Kidney (tissue), 14 donors: Measurements from ENCODE around the gene TES. TPM values are rescaled to one million over a fixed set of nuclear protein-coding genes. Genes with fewer than 3 reads are reported as not detected.

Experiments
- DNase-seq, 5 donors: peaks; one replicate each; pipeline ENCODE4 v3.0.0-alpha.2; 2013 to 2020
- FAIRE-seq: peaks from 2 replicates; lab custom pipeline; 2012; peaks lifted over from hg19 to GRCh38; lab: Jason Lieb, UNC
- H3K27ac ChIP-seq, 2 donors: one replicate each; pipeline ENCODE4 v1.7.0; 2013; ENCODE audit warnings: low read depth in 2 of 2, low read length in 2 of 2, inconsistent platforms in 1 of 2
- H3K27me3 ChIP-seq: one replicate; pipeline ENCODE4 v1.7.1; 2013; ENCODE audit warnings: low read length, inconsistent platforms; ENCODE audit not compliant: control insufficient read depth, insufficient read depth
- H3K36me3 ChIP-seq, 3 donors: one replicate each; pipeline versions ENCODE4 v1.7.0 to v1.7.1; 2013; ENCODE audit warnings: low read length in 3 of 3, control low read depth in 1 of 3, inconsistent platforms in 1 of 3; ENCODE audit not compliant: insufficient read depth in 3 of 3, control insufficient read depth in 2 of 3
- H3K4me1 ChIP-seq, 3 donors: one replicate each; pipeline versions ENCODE4 v1.7.0 to v1.7.1; 2013; ENCODE audit warnings: low read length in 3 of 3, inconsistent platforms in 1 of 3, low read depth in 1 of 3; ENCODE audit not compliant: control insufficient read depth in 2 of 3, insufficient read depth in 2 of 3
- H3K4me3 ChIP-seq, 3 donors: one replicate each; pipeline versions ENCODE4 v1.7.0 to v1.8.1; 2013; ENCODE audit warnings: low read length in 3 of 3, control low read depth in 1 of 3, inconsistent platforms in 1 of 3
- H3K9ac ChIP-seq, 3 donors: one replicate each; pipeline versions ENCODE4 v1.7.0 to v1.7.1; 2013; ENCODE audit warnings: low read length in 3 of 3, control low read depth in 1 of 3, inconsistent platforms in 1 of 3
- H3K9me3 ChIP-seq, 3 donors: one replicate each; pipeline versions ENCODE4 v1.7.0 to v1.7.1; 2013; ENCODE audit warnings: low read length in 3 of 3, control low read depth in 1 of 3, inconsistent platforms in 1 of 3; ENCODE audit not compliant: control insufficient read depth in 2 of 3, insufficient read depth in 1 of 3
- CTCF ChIP-seq: IDR thresholded peaks from 3 replicates; pipeline ENCODE4 v1.5.1; 2012; ENCODE audit warnings: mild to moderate bottlenecking, moderate library complexity, borderline replicate concordance; ENCODE audit not compliant: insufficient read depth; ENCODE audit errors: extremely low read depth
- intact Hi-C: fragments of 100-400 bp; cut with DNase I; formaldehyde crosslinking; loops from one replicate; pipeline ENCODE4 v1.11.1; 2022
- polyA plus RNA-seq: library from polyadenylated mRNA; stranded (reverse); fragments of 350-450 nt; fragmentation: Illumina TruSeq; extraction: RNeasy Lipid Tissue Mini Kit (QIAGEN cat#74804); gene quantifications from one replicate; pipeline ENCODE4 v1.2.3, GENCODE V29; 2014; ENCODE audit warnings: low read depth, low replicate concordance; ENCODE audit not compliant: insufficient read depth
- total RNA-seq: library from RNA; stranded (reverse); fragmentation: NEBNext Ultra II Directional; extraction: Animal tissue kit (Norgen Biotek cat#: 25700); gene quantifications from one replicate; pipeline ENCODE4 v1.2.1, GENCODE V29; 2021
- donor health status: control.
- donor health status: control.
- donor health status: control.
- donor health status: control.
- donor health status: control.
- donor health status: DM: yes; HTN: yes; CAD: no.
- donor health status: Normal renal cell carcinoma (clear cell type).

Gene TES
- total and polyA plus RNA-seq, 2 donors from 2014 or later: 21.5 to 108 TPM

- Histone ChIP-seq H3K9ac (no peak overlapping the region), H3K27me3 (no peaks in the 10 kb centered on the region), H3K9me3 (no peaks in the 10 kb centered on the region), H3K4me1 (no peaks in the 10 kb centered on the region), H3K27ac (no peak overlapping the region), H3K36me3 (no peaks in the 10 kb centered on the region), H3K4me3 (no peak overlapping the region)
- FAIRE-seq: no peak
- no peak for DNase-seq
- intact Hi-C loops: no loop called here
- no peak for TF ChIP-seq CTCF
Measured at GRCh38 chr7:116298055-116298454, 87.7 kb downstream of the TES start.

- no peak for FAIRE-seq
Measured at GRCh38 chr7:116298576-116298975, 88.2 kb downstream of the TES start.

GRCh38 chr7:116305485-116306408 lies 95.4 kb downstream of the TES start:
- DNase-seq (peak in 1 of 5 donors; percentile 16), FAIRE-seq (no peak)
- no peak for TF ChIP-seq CTCF
- intact Hi-C loops: no loop called here
- Histone ChIP-seq H3K27ac (no peak overlapping the region), H3K36me3 (no peaks in the 10 kb centered on the region), H3K27me3 (no peaks in the 10 kb centered on the region), H3K4me3 (no peak overlapping the region), H3K9ac (no peak overlapping the region), H3K9me3 (no peaks in the 10 kb centered on the region), H3K4me1 (no peaks in the 10 kb centered on the region)

More at GRCh38 chr7:116298576-116298975, 88.2 kb downstream of the TES start:
- Histone ChIP-seq H3K9me3 (no peaks in the 10 kb centered on the region), H3K27ac (no peak overlapping the region), H3K36me3 (no peaks in the 10 kb centered on the region), H3K4me3 (no peak overlapping the region), H3K4me1 (no peaks in the 10 kb centered on the region), H3K9ac (no peak overlapping the region), H3K27me3 (no peaks in the 10 kb centered on the region)
- no peak for TF ChIP-seq CTCF
- intact Hi-C loops: no loop called here
- no peak for DNase-seq
